ENCODE results near the gene LGR5. TPM values are rescaled to one million over a fixed set of nuclear protein-coding genes. Genes with fewer than 3 reads are reported as not detected.

Gene LGR5
- total and polyA plus RNA-seq, 2 of the 8 experiments (the other 6 are each of a cell fraction or from before 2014, with no cell fraction given), result 0.08 to 0.19 TPM

DNA sequence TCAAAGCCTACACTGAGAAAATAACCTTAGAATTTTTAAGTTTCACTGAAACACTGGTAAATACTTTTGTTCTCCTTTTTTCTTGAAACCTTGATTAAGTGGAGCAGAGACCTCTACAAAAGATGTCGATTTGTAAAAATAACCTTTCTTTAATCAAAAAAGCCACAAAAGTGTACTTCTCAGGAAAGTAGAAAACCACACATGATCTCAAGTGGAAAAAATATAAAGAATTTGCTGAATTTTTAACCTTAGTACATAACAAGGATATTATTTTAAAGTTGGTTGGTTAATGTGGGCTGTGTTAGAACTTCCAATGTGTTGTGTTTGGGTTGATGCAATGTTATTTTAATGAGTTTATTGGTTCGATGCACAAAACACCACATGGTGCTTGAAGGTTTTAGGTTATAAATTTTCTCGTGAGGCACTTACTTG is 8.6 kb downstream of the LGR5 start:
- no peak overlapping the region for H2BK12ac ChIP-seq (ENCODE audit: low read depth, low read length)
- ChIA-PET CTCF (ENCODE audit: partially characterized antibody) (no interaction called here), POLR2A (ENCODE audit: partially characterized antibody) (no interaction called here)
- H2BK15ac ChIP-seq (ENCODE audit: low read length), result no peak overlapping the region
- H3K9me3 ChIP-seq (ENCODE audit: insufficient read depth in 2 of 2, low read depth in 1 of 2, low read length in 1 of 2), result no peaks in the 10 kb centered on the region
- 0 out of 7 replicates have a peak, but pooled peaks cover 0 to 1% (median 0%) of the 10 kb centered on the region in 4 experiments for H3K27me3 ChIP-seq (replicated peaks in 1 of 4; ENCODE audit: control insufficient read depth in 3 of 4, extremely low read depth in 1 of 4, insufficient read depth in 3 of 4, low read length in 3 of 4)
- no peak overlapping the region for H2AFZ ChIP-seq (ENCODE audit: low read length)
- no peaks in the 10 kb centered on the region for H3K4me1 ChIP-seq (replicated peaks in 1 of 4; ENCODE audit: control insufficient read depth in 3 of 4, insufficient read depth in 4 of 4, low read length in 3 of 4)
- H3K79me2 ChIP-seq (ENCODE audit: control insufficient read depth in 1 of 2, insufficient read depth in 2 of 2, low read length in 2 of 2), result no peaks in the 10 kb centered on the region
- no peak overlapping the region for H3K14ac ChIP-seq (ENCODE audit: insufficient read length)
- H3K4ac ChIP-seq (replicated peaks; ENCODE audit: insufficient read length, low read depth, low read length), result no peak overlapping the region
- H3K36me3 ChIP-seq (ENCODE audit: control insufficient read depth in 2 of 4, insufficient read depth in 4 of 4, low read length in 3 of 4), result no peaks in the 10 kb centered on the region
- TF ChIP-seq CBX8 (IDR thresholded peaks at IDR 0.05; ENCODE audit: borderline replicate concordance, low read depth, low read length) (no peak), BRCA1 (IDR thresholded peaks at IDR 0.05; ENCODE audit: low read depth, low read length) (no peak), SIN3A (conservative IDR thresholded peaks at IDR 0.05 in 1 of 2, IDR thresholded peaks at IDR 0.05 in 1 of 2; ENCODE audit: low read depth in 1 of 2, low read length in 2 of 2) (no peak), RNF2 (IDR thresholded peaks at IDR 0.05; ENCODE audit: borderline replicate concordance, low read depth, low read length, missing control alignments, poor library complexity, severe bottlenecking) (no peak), POU5F1 (IDR thresholded peaks at IDR 0.05; ENCODE audit: low read depth, low read length) (no peak), JUN (IDR thresholded peaks at IDR 0.05; ENCODE audit: low read depth, low read length) (no peak), EZH2 (IDR thresholded peaks at IDR 0.05; ENCODE audit: low read depth, low read length, severe bottlenecking) (no peak), GABPA (IDR thresholded peaks at IDR 0.05; ENCODE audit: borderline replicate concordance, insufficient read depth, low read length) (no peak), JUND (IDR thresholded peaks at IDR 0.05; ENCODE audit: low read length) (no peak)
- TF ChIP-seq, protein P1, sequence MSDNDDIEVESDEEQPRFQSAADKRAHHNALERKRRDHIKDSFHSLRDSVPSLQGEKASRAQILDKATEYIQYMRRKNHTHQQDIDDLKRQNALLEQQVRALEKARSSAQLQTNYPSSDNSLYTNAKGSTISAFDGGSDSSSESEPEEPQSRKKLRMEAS (IDR thresholded peaks at IDR 0.05), result no peak
- no peak overlapping the region for H3K27ac ChIP-seq (ENCODE audit: low read depth, low read length)
- H2AK5ac ChIP-seq (ENCODE audit: low read depth, low read length), result no peak overlapping the region
- no peak overlapping the region for H2BK20ac ChIP-seq (ENCODE audit: low read length)
- no peak overlapping the region for H4K91ac ChIP-seq (replicated peaks; ENCODE audit: insufficient read length, low read length)
- no peak overlapping the region for H4K5ac ChIP-seq (ENCODE audit: insufficient read length, low read depth, low read length)
- H3K23me2 ChIP-seq (ENCODE audit: low read depth, low read length), result no peaks in the 10 kb centered on the region; the same call in 1 of the 2 replicates
- H3K9ac ChIP-seq (replicated peaks in 1 of 4; ENCODE audit: extremely low read depth in 1 of 4, low read depth in 3 of 4, low read length in 3 of 4), result no peak overlapping the region
- H4K20me1 ChIP-seq (replicated peaks in 1 of 2; ENCODE audit: control insufficient read depth in 1 of 2, insufficient read depth in 2 of 2, low read length in 2 of 2), result no peaks in the 10 kb centered on the region
- no peak overlapping the region for H3K4me2 ChIP-seq (ENCODE audit: insufficient read depth in 1 of 2, low read depth in 2 of 2, low read length in 2 of 2)
- DNase-seq (ENCODE audit: low read depth in 1 of 2, low spot score in 2 of 2), result no peak
- H4K8ac ChIP-seq (ENCODE audit: extremely low read depth, insufficient read depth, low read length), result no peak overlapping the region
- H3K4me3 ChIP-seq (ENCODE audit: extremely low read depth in 1 of 4, insufficient read depth in 2 of 4, low read depth in 3 of 4, low read length in 4 of 4), result no peak overlapping the region
- no peak overlapping the region for H3K23ac ChIP-seq (ENCODE audit: insufficient read length)
- no peak overlapping the region for H3K18ac ChIP-seq (ENCODE audit: extremely low read depth, low read length)
- no peak overlapping the region for H2BK5ac ChIP-seq (ENCODE audit: low read depth, low read length)
- FAIRE-seq, result no peak
- WGBS, 2 experiments (ENCODE audit: extremely low coverage in 1 of 2, insufficient coverage in 1 of 2, insufficient read length in 1 of 2, insufficient replicate concordance in 2 of 2, low coverage in 1 of 2, low lambda C conversion rate in 2 of 2, missing lambda C conversion rate in 1 of 2), result 92% methylated on average over 3 of the region's 3 CpGs; no CpG with 5 or more reads in 1 of the 2 experiments
- H2BK120ac ChIP-seq (replicated peaks; ENCODE audit: low read depth, low read length), result no peak overlapping the region
- no peak overlapping the region for H3K56ac ChIP-seq (replicated peaks; ENCODE audit: insufficient read length, low read depth, low read length)
- H3K79me1 ChIP-seq (ENCODE audit: low read depth, low read length), result no peaks in the 10 kb centered on the region
